ENCODE data around the gene PIGU. TPM values are rescaled to one million over a fixed set of nuclear protein-coding genes. Genes with fewer than 3 reads are reported as not detected.

Gene PIGU
- total and polyA plus RNA-seq, 2 donors (not counting 3 experiments of a cell fraction or from before 2014, with no cell fraction given) = 20.3 to 81.8 TPM

- no peaks in the 10 kb centered on the region for H3K27me3 ChIP-seq (ENCODE audit: control insufficient read depth in 2 of 2, insufficient read depth in 2 of 2, low read length in 2 of 2)
- H3K27ac ChIP-seq (ENCODE audit: insufficient read depth, low read depth, low read length) = no peak overlapping the region
- CTCF ChIA-PET = interaction anchor here (1.2 kb wide), 1 partner anchor 163 kb away, joined by 4 read pairs; no protein-coding TSS in a partner anchor
- H4K20me1 ChIP-seq (replicated peaks; ENCODE audit: control insufficient read depth, extremely low read depth, insufficient read depth, low read length) = no peaks in the 10 kb centered on the region
- intact Hi-C loops (cut with micrococcal nuclease) = no loop called here
- no peak overlapping the region for H3K9ac ChIP-seq (replicated peaks; ENCODE audit: extremely low read depth, insufficient read depth, low read length)
- DNase-seq (ENCODE audit: low read depth, low spot score) (no peak), FAIRE-seq (no peak)
- H3K4me2 ChIP-seq (ENCODE audit: insufficient read depth, low read length) = no peak overlapping the region
- BruUV-seq (replicated peaks) = no TSS peak
- H3K9me3 ChIP-seq (replicated peaks; ENCODE audit: control insufficient read depth, insufficient read depth, low read length) = no peaks in the 10 kb centered on the region
- H3K4me3 ChIP-seq (replicated peaks in 1 of 3; ENCODE audit: insufficient read depth in 1 of 3, low read depth in 1 of 3, low read length in 3 of 3) = no peak overlapping the region
- dilution Hi-C loops (cut with MboI; ENCODE audit: extremely low pct_ligation_motif_present, low sequenced_read_pairs) = no loop called here
- TF ChIP-seq POLR2AphosphoS5 (IDR thresholded peaks at IDR 0.05; ENCODE audit: insufficient read depth, low read depth, low read length) (no peak), CTCF (IDR thresholded peaks at IDR 0.05; ENCODE audit: extremely low read depth in 1 of 2, insufficient read depth in 1 of 2, low read depth in 1 of 2, low read length in 2 of 2) (no peak), JUN (IDR thresholded peaks at IDR 0.05; ENCODE audit: borderline replicate concordance, insufficient read depth, insufficient read length, low read depth) (no peak), POLR2A (IDR thresholded peaks at IDR 0.05; ENCODE audit: low read depth, low read length) (no peak), EZH2 (IDR thresholded peaks at IDR 0.05; ENCODE audit: borderline replicate concordance, low read depth, low read length, severe bottlenecking) (no peak), GATA2 (IDR thresholded peaks at IDR 0.05; ENCODE audit: insufficient read depth, insufficient read length, low read depth, low read length) (no peak), FOS (IDR thresholded peaks at IDR 0.05; ENCODE audit: borderline replicate concordance, insufficient read depth, low read length) (no peak), MYC (IDR thresholded peaks at IDR 0.05; ENCODE audit: low read depth, low read length) (no peak)
- TF ChIP-seq, protein P1, sequence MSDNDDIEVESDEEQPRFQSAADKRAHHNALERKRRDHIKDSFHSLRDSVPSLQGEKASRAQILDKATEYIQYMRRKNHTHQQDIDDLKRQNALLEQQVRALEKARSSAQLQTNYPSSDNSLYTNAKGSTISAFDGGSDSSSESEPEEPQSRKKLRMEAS (IDR thresholded peaks at IDR 0.05; ENCODE audit: insufficient read depth, insufficient read length) = no peak
- H2AFZ ChIP-seq (ENCODE audit: low read depth, low read length) = no peak overlapping the region
- H3K79me2 ChIP-seq (ENCODE audit: control insufficient read depth, insufficient read depth, low read length) = no peaks in the 10 kb centered on the region
- H3K9me1 ChIP-seq (replicated peaks; ENCODE audit: control insufficient read depth, extremely low read depth, insufficient read depth, low read length) = no peaks in the 10 kb centered on the region
- POLR2A ChIA-PET = no interaction called here
- peaks cover 9% of the 10 kb centered on the region for H3K4me1 ChIP-seq (ENCODE audit: control insufficient read depth, extremely low read depth, insufficient read depth, low read length)
- H3K36me3 ChIP-seq (ENCODE audit: control insufficient read depth in 2 of 2, extremely low read depth in 1 of 2, insufficient read depth in 2 of 2, low read length in 2 of 2) = no peaks in the 10 kb centered on the region
These were observed 69.8 kb downstream of the PIGU start for GRCh38 chr20:34607066-34607465.

All from endothelial cell of umbilical vein (primary cell).